ENCODE data around the gene TPPP3.

- no peak for TF ChIP-seq EZH2 (IDR thresholded peaks at IDR 0.05; ENCODE audit: borderline replicate concordance, low read depth, low read length, poor library complexity, severe bottlenecking)
- TF ChIP-seq, protein P1, sequence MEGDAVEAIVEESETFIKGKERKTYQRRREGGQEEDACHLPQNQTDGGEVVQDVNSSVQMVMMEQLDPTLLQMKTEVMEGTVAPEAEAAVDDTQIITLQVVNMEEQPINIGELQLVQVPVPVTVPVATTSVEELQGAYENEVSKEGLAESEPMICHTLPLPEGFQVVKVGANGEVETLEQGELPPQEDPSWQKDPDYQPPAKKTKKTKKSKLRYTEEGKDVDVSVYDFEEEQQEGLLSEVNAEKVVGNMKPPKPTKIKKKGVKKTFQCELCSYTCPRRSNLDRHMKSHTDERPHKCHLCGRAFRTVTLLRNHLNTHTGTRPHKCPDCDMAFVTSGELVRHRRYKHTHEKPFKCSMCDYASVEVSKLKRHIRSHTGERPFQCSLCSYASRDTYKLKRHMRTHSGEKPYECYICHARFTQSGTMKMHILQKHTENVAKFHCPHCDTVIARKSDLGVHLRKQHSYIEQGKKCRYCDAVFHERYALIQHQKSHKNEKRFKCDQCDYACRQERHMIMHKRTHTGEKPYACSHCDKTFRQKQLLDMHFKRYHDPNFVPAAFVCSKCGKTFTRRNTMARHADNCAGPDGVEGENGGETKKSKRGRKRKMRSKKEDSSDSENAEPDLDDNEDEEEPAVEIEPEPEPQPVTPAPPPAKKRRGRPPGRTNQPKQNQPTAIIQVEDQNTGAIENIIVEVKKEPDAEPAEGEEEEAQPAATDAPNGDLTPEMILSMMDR (conservative IDR thresholded peaks at IDR 0.05; ENCODE audit: low read depth, low read length): no peak
Measured at GRCh38 chr16:67397812-67398545, 4.7 kb upstream of the TPPP3 start.
